Lung (tissue), 12 donors: ENCODE results near the gene SMARCA2. TPM values are rescaled to one million over a fixed set of nuclear protein-coding genes. Genes with fewer than 3 reads are reported as not detected.

Source experiments
- ATAC-seq: fragments of 200-7000 bp; cut with Tn5 transposase; one replicate; pipeline ENCODE4 v1.9.1; 2020; ENCODE audit warnings: moderate number of reproducible peaks; ENCODE audit not compliant: insufficient read depth, low FRiP score
- DNase-seq, 3 donors: peaks; one replicate each; pipeline ENCODE4 v3.0.0-alpha.2; 2013 to 2017
- H3K27ac ChIP-seq, 2 donors: one replicate each; pipeline ENCODE4 v1.5.1; 2013; ENCODE audit warnings: mild to moderate bottlenecking in 2 of 2, moderate library complexity in 2 of 2, control low read depth in 1 of 2, inconsistent platforms in 1 of 2, low read depth in 1 of 2, low read length in 1 of 2
- H3K27me3 ChIP-seq, 3 donors: one replicate each; pipeline ENCODE4 v1.5.1; 2013; ENCODE audit warnings: low read length in 2 of 3; ENCODE audit not compliant: control insufficient read depth in 3 of 3, insufficient read depth in 3 of 3
- H3K36me3 ChIP-seq, 4 donors: one replicate each; pipeline ENCODE4 v1.5.1; 2013; ENCODE audit warnings: low read length in 4 of 4, mild to moderate bottlenecking in 1 of 4, moderate library complexity in 1 of 4; ENCODE audit not compliant: control insufficient read depth in 4 of 4, insufficient read depth in 4 of 4
- H3K4me1 ChIP-seq, 5 donors: one replicate each; pipeline ENCODE4 v1.5.1; 2013; ENCODE audit warnings: low read length in 5 of 5, mild to moderate bottlenecking in 2 of 5, moderate library complexity in 1 of 5; ENCODE audit not compliant: control insufficient read depth in 5 of 5, insufficient read depth in 5 of 5
- H3K4me3 ChIP-seq: one replicate; pipeline ENCODE4 v1.5.1; 2013; ENCODE audit warnings: mild to moderate bottlenecking, control low read depth, moderate library complexity
- H3K9ac ChIP-seq, 2 donors: one replicate each; pipeline ENCODE4 v1.5.1; 2013; ENCODE audit warnings: low read length in 2 of 2, control low read depth in 1 of 2; ENCODE audit not compliant: insufficient read depth in 1 of 2
- H3K9me3 ChIP-seq, 4 donors: one replicate each; pipeline ENCODE4 v1.5.1; 2013; ENCODE audit warnings: low read length in 3 of 4, mild to moderate bottlenecking in 1 of 4, moderate library complexity in 1 of 4; ENCODE audit not compliant: control insufficient read depth in 4 of 4, insufficient read depth in 3 of 4
- CTCF ChIP-seq: IDR thresholded peaks from 2 replicates; pipeline ENCODE4 v1.5.1; 2012; ENCODE audit warnings: mild to moderate bottlenecking; ENCODE audit errors: control extremely low read depth, extremely low read depth
- WGBS, 2 donors: extraction: QIAGEN DNeasy Blood & Tissue Kit; methylation state at CpG; one replicate each; pipeline ENCODE4 v1.1.7; 2013; 5-methylcytosine and 5-hydroxymethylcytosine counted together
- polyA plus RNA-seq, 2 donors: library from polyadenylated mRNA; stranded (reverse); fragments of 200-250 nt; gene quantifications; one replicate each; pipeline ENCODE4 v1.2.1, GENCODE V29; 2013
- total RNA-seq, 2 donors: library from RNA; depleted of rRNA in 1 of 2; stranded (reverse); fragments of >200 nt in 1 of 2; gene quantifications; one replicate each; pipeline ENCODE4 v1.2.1, GENCODE V29; 2014 to 2021
- donor health status: control.
- donor health status: control.
- donor health status: Bipolar disorder and iron deficiency.
- donor health status: healthy.
- donor health status: DM: yes; HTN: yes; CAD: no.

Gene SMARCA2
- total and polyA plus RNA-seq, 4 donors: 30.0 to 196 (median 80.2) TPM

- Histone ChIP-seq H3K4me1 (peaks cover 0 to 4% (median 0%) of the 10 kb centered on the region in 5 donors), H3K36me3 (no peaks in the 10 kb centered on the region), H3K9me3 (no peaks in the 10 kb centered on the region), H3K27ac (no peak overlapping the region), H3K27me3 (no peaks in the 10 kb centered on the region), H3K9ac (no peak overlapping the region), H3K4me3 (no peak overlapping the region)
- DNase-seq (no peak), ATAC-seq (no peak)
- TF ChIP-seq CTCF: no peak
- 87 to 92% methylated on average over 5 of the region's 5 CpGs for WGBS, 2 donors
Measured at GRCh38 chr9:2214707-2215106, 199.6 kb downstream of the SMARCA2 start.

- 96% methylated on average over 8 of the region's 8 CpGs for WGBS, 2 donors
- Histone ChIP-seq H3K27ac (no peak overlapping the region), H3K4me3 (no peak overlapping the region), H3K9ac (no peak overlapping the region), H3K4me1 (no peaks in the 10 kb centered on the region), H3K36me3 (no peaks in the 10 kb centered on the region), H3K9me3 (no peaks in the 10 kb centered on the region), H3K27me3 (no peaks in the 10 kb centered on the region)
- DNase-seq: no peak
- ATAC-seq: no peak
- no peak for TF ChIP-seq CTCF
Measured at GRCh38 chr9:2215921-2216441, 200.8 kb downstream of the SMARCA2 start.

- Histone ChIP-seq H3K4me3 (no peak overlapping the region), H3K36me3 (no peaks in the 10 kb centered on the region), H3K27me3 (no peaks in the 10 kb centered on the region), H3K9me3 (no peaks in the 10 kb centered on the region), H3K4me1 (no peaks in the 10 kb centered on the region), H3K27ac (no peak overlapping the region), H3K9ac (no peak overlapping the region)
- ATAC-seq (no peak), DNase-seq (no peak)
- 89 to 93% methylated on average over 2 of the region's 2 CpGs for WGBS, 2 donors
- no peak for TF ChIP-seq CTCF
Measured at GRCh38 chr9:2216591-2216990, 201.4 kb downstream of the SMARCA2 start.

GRCh38 chr9:2217540-2217939 lies 202.4 kb downstream of the SMARCA2 start:
- H3K27me3 ChIP-seq: no peaks in the 10 kb centered on the region
- WGBS, 2 donors: 85 to 91% methylated on average over 3 of the region's 3 CpGs
- no peak for DNase-seq
- H3K36me3 ChIP-seq: no peaks in the 10 kb centered on the region
- no peak for TF ChIP-seq CTCF
- H3K9me3 ChIP-seq: no peaks in the 10 kb centered on the region
- H3K9ac ChIP-seq: no peak overlapping the region
- no peaks in the 10 kb centered on the region for H3K4me1 ChIP-seq
- H3K27ac ChIP-seq: no peak overlapping the region
- H3K4me3 ChIP-seq: no peak overlapping the region
- no peak for ATAC-seq
